HepG2 (cell line): ENCODE measurements around the gene TIMM44. TPM values are rescaled to one million over a fixed set of nuclear protein-coding genes. Genes with fewer than 3 reads are reported as not detected.
A peak's percentile ranks its signal among the peaks of the same experiment; 100 is the strongest.

Experiments used
- ARNT ChIP-seq: fragments of 450-650 bp; IDR thresholded peaks from 2 replicates; pipeline ENCODE4 v1.6.1; 2017
- ATRX ChIP-seq: sonication (generic); formaldehyde crosslinking; IDR thresholded peaks from 2 replicates; pipeline ENCODE4 v1.4.0; 2020; ENCODE audit warnings: missing genetic modification reagents, borderline replicate concordance
- BHLHE40 ChIP-seq: IDR thresholded peaks from 2 replicates; pipeline ENCODE4 v1.6.1; 2011; ENCODE audit warnings: low read length, improper control_type of control experiment
- CC2D1A ChIP-seq: sonication (generic); formaldehyde crosslinking; IDR thresholded peaks from 2 replicates; pipeline ENCODE4 v1.8.1; 2023; ENCODE audit warnings: mild to moderate bottlenecking, missing genetic modification reagents
- ELF4 ChIP-seq: sonication (generic); formaldehyde crosslinking; IDR thresholded peaks from 2 replicates; pipeline ENCODE4 v1.5.0; 2020; ENCODE audit warnings: missing genetic modification reagents, mild to moderate bottlenecking, moderate library complexity, borderline replicate concordance
- FLYWCH1 ChIP-seq: sonication (generic); formaldehyde crosslinking; IDR thresholded peaks from 2 replicates; pipeline ENCODE4 v1.8.1; 2023; ENCODE audit warnings: mild to moderate bottlenecking, missing genetic modification reagents
- HIVEP1 ChIP-seq: sonication (generic); formaldehyde crosslinking; IDR thresholded peaks from 2 replicates; pipeline ENCODE4 v1.4.0; 2020; ENCODE audit warnings: mild to moderate bottlenecking, missing genetic modification reagents
- HNF4G ChIP-seq, 2 experiments: sonication (generic) in 1 of 2; formaldehyde crosslinking in 1 of 2; IDR thresholded peaks; 2 replicates each; pipeline versions ENCODE4 v1.4.0 to v1.6.1; 2011 to 2020; ENCODE audit warnings: borderline replicate concordance in 2 of 2, low read depth in 2 of 2, mild to moderate bottlenecking in 2 of 2, low read length in 1 of 2, missing genetic modification reagents in 1 of 2, moderate library complexity in 1 of 2
- IKZF4 ChIP-seq: sonication (generic); formaldehyde crosslinking; IDR thresholded peaks from 2 replicates; pipeline ENCODE4 v1.5.1; 2020; ENCODE audit warnings: borderline replicate concordance, mild to moderate bottlenecking, low read depth, missing genetic modification reagents; ENCODE audit errors: not compliant biosample characterization
- MIER2 ChIP-seq: IDR thresholded peaks from 2 replicates; pipeline ENCODE4 v1.6.1; 2016; ENCODE audit warnings: missing biosample characterization, missing genetic modification reagents
- PHB2 ChIP-seq: fragments of 450-650 bp; IDR thresholded peaks from 2 replicates; pipeline ENCODE4 v1.6.1; 2018; ENCODE audit not compliant: partially characterized antibody
- RAD51 ChIP-seq: fragments of 450-650 bp; IDR thresholded peaks from 2 replicates; pipeline ENCODE4 v1.6.1; 2016; ENCODE audit warnings: borderline replicate concordance
- RNF2 ChIP-seq: fragments of 450-650 bp; conservative IDR thresholded peaks from 2 replicates; pipeline ENCODE4 v1.6.1; 2016; ENCODE audit warnings: low read depth
- SMAD1 ChIP-seq: sonication (generic); formaldehyde crosslinking; IDR thresholded peaks from 2 replicates; pipeline ENCODE4 v1.4.0; 2020; ENCODE audit warnings: missing genetic modification reagents, low read depth, mild to moderate bottlenecking, borderline replicate concordance
- SP140L ChIP-seq: sonication (generic); formaldehyde crosslinking; IDR thresholded peaks from 2 replicates; pipeline ENCODE4 v1.4.0; 2020; ENCODE audit warnings: missing genetic modification reagents, borderline replicate concordance
- ZBTB43 ChIP-seq: sonication (generic); formaldehyde crosslinking; conservative IDR thresholded peaks from 2 replicates; pipeline ENCODE4 v1.4.0; 2020; ENCODE audit warnings: missing genetic modification reagents
- ZNF678 ChIP-seq: sonication (generic); formaldehyde crosslinking; IDR thresholded peaks from 2 replicates; pipeline ENCODE4 v1.4.0; 2020; ENCODE audit warnings: mild to moderate bottlenecking, missing genetic modification reagents
- ZNF777 ChIP-seq: sonication (generic); formaldehyde crosslinking; IDR thresholded peaks from 2 replicates; pipeline ENCODE4 v1.4.0; 2020; ENCODE audit warnings: missing genetic modification reagents
- ZNF878 ChIP-seq: sonication (generic); formaldehyde crosslinking; IDR thresholded peaks from 2 replicates; pipeline ENCODE4 v1.8.1; 2023; ENCODE audit warnings: mild to moderate bottlenecking, missing genetic modification reagents, moderate library complexity
- ZSCAN22 ChIP-seq: sonication (generic); formaldehyde crosslinking; IDR thresholded peaks from 2 replicates; pipeline ENCODE4 v1.4.0; 2020; ENCODE audit warnings: mild to moderate bottlenecking, missing genetic modification reagents
- ZSCAN29 ChIP-seq: sonication (generic); formaldehyde crosslinking; conservative IDR thresholded peaks from 2 replicates; pipeline ENCODE4 v1.4.0; 2020; ENCODE audit warnings: mild to moderate bottlenecking, missing genetic modification reagents
- polyA plus RNA-seq, 8 experiments: library from polyadenylated mRNA; depleted of rRNA in 3 of 8; stranded (reverse) in 7 of 8; unstranded in 1 of 8; fragments of >200 nt; fragmentation: Illumina TruSeq in 4 of 8; extraction: Trizol in 4 of 8; gene quantifications; 2 replicates each; pipeline versions ENCODE4 v1.2.1 to v1.2.3, GENCODE V29; 2011 to 2016; ENCODE audit warnings: low read depth in 4 of 8, missing spikeins in 1 of 8, mixed read lengths in 1 of 8; ENCODE audit not compliant: insufficient read depth in 1 of 8
- total RNA-seq, 5 experiments: library from RNA; depleted of rRNA; stranded (reverse); fragments of >200 nt; fragmentation: Illumina TruSeq; extraction: Trizol; gene quantifications; 2 replicates each; pipeline ENCODE4 v1.2.3, GENCODE V29; 2016; ENCODE audit warnings: low read depth in 1 of 5
- TF ChIP-seq, protein P1 (sequence below), 2 experiments: sonication (generic) in 1 of 2; formaldehyde crosslinking in 1 of 2; IDR thresholded peaks; 2 replicates each; pipeline versions ENCODE4 v1.6.1 to v1.9.0; 2014 to 2022; ENCODE audit warnings: antibody characterized with exemption in 1 of 2, borderline replicate concordance in 1 of 2, inconsistent platforms in 1 of 2, low read depth in 1 of 2, missing genetic modification reagents in 1 of 2
- TF ChIP-seq, protein P2 (sequence below): sonication (generic); formaldehyde crosslinking; IDR thresholded peaks from 2 replicates; pipeline ENCODE4 v1.4.0; 2020; ENCODE audit warnings: missing genetic modification reagents

TIMM44 gene
- total and polyA plus RNA-seq, 2 of the 13 experiments (the other 11 are each of a cell fraction or from before 2014, with no cell fraction given) = 42.9 to 72.6 TPM

GRCh38 chr19:7942981-7943443 lies 454 bp downstream of the TIMM44 start (continued):
- TF ChIP-seq BHLHE40 (no peak), FLYWCH1 (CRISPR knock-in tag) (no peak), SP140L (no peak), ZNF678 (CRISPR knock-in tag) (0 out of 2 replicates have a peak, but pooled peaks have one; percentile 48), MIER2 (no peak), ZSCAN22 (CRISPR knock-in tag) (no peak), SMAD1 (no peak), ATRX (CRISPR knock-in tag) (no peak), HNF4G (IDR thresholded peaks at IDR 0.05; ENCODE audit: borderline replicate concordance, low read depth, low read length) (no peak), HNF4G (CRISPR knock-in tag; IDR thresholded peaks at IDR 0.05; ENCODE audit: borderline replicate concordance, low read depth) (no peak), RAD51 (no peak), ZNF878 (CRISPR knock-in tag) (no peak), PHB2 (no peak), ZBTB43 (CRISPR knock-in tag) (no peak), ZSCAN29 (0 out of 2 replicates have a peak, but pooled peaks have one; percentile 7), RNF2 (no peak), ELF4 (no peak), ARNT (no peak), HIVEP1 (CRISPR knock-in tag) (no peak), ZNF777 (CRISPR knock-in tag) (peak; percentile 12; the same call in 1 of the 2 replicates), CC2D1A (CRISPR knock-in tag) (no peak), IKZF4 (peak; percentile 29)
- TF ChIP-seq, protein P1, sequence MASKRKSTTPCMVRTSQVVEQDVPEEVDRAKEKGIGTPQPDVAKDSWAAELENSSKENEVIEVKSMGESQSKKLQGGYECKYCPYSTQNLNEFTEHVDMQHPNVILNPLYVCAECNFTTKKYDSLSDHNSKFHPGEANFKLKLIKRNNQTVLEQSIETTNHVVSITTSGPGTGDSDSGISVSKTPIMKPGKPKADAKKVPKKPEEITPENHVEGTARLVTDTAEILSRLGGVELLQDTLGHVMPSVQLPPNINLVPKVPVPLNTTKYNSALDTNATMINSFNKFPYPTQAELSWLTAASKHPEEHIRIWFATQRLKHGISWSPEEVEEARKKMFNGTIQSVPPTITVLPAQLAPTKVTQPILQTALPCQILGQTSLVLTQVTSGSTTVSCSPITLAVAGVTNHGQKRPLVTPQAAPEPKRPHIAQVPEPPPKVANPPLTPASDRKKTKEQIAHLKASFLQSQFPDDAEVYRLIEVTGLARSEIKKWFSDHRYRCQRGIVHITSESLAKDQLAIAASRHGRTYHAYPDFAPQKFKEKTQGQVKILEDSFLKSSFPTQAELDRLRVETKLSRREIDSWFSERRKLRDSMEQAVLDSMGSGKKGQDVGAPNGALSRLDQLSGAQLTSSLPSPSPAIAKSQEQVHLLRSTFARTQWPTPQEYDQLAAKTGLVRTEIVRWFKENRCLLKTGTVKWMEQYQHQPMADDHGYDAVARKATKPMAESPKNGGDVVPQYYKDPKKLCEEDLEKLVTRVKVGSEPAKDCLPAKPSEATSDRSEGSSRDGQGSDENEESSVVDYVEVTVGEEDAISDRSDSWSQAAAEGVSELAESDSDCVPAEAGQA (IDR thresholded peaks at IDR 0.05; ENCODE audit: low read depth) = no peak
- TF ChIP-seq, protein P1 (CRISPR knock-in tag; IDR thresholded peaks at IDR 0.05; ENCODE audit: borderline replicate concordance) = no peak
- TF ChIP-seq, protein P2, sequence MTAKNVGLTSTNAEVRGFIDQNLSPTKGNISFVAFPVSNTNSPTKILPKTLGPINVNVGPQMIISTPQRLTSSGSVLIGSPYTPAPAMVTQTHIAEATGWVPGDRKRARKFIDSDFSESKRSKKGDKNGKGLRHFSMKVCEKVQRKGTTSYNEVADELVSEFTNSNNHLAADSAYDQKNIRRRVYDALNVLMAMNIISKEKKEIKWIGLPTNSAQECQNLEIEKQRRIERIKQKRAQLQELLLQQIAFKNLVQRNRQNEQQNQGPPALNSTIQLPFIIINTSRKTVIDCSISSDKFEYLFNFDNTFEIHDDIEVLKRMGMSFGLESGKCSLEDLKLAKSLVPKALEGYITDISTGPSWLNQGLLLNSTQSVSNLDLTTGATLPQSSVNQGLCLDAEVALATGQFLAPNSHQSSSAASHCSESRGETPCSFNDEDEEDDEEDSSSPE (CRISPR knock-in tag) = no peak
